HL-60/S4 treated with retinoic acid at 250 ng/mL for 4 days and 3 days (cell line): ENCODE data around the gene PAK1.
"Not testable (repeated sequence)": the region's sequence is repeated elsewhere in the genome, so short reads cannot be mapped to it uniquely, and the experiment has no call there.

ENCODE experiments used
- in situ Hi-C: fragments of 300-500 bp; cut with MboI; formaldehyde crosslinking; loops from 2 replicates; pipeline ENCODE4 v1.7.0; 2022; ENCODE audit warnings: low sequenced_read_pairs

The PAK1 gene

GRCh38 chr11:77473801-77474683, at the start of gene PAK1:
Gene PAK1, minus strand, starts transcription at chr11:77474094. Its CDS starts 81,574 bp downstream, at chr11:77392520.
- in situ Hi-C loops = no loop called here

- in situ Hi-C loops = no loop called here
Measured at GRCh38 chr11:77522215-77522614, 48.3 kb upstream of the PAK1 start.

- in situ Hi-C loops = no loop called here
Measured at GRCh38 chr11:77519847-77520246, 46.0 kb upstream of the PAK1 start.

GRCh38 chr11:77518471-77518870, 44.6 kb upstream of the PAK1 start:
- in situ Hi-C loops = no loop called here

GRCh38 chr11:77517753-77518152, 43.9 kb upstream of the PAK1 start:
- in situ Hi-C loops = no loop called here

- in situ Hi-C loops = no loop called here
Measured at GRCh38 chr11:77517226-77517625, 43.3 kb upstream of the PAK1 start.

- in situ Hi-C loops = no loop called here
Measured at GRCh38 chr11:77515483-77515882, 41.6 kb upstream of the PAK1 start.

- in situ Hi-C loops = no loop called here
Measured at GRCh38 chr11:77515063-77515462, 41.2 kb upstream of the PAK1 start.

GRCh38 chr11:77512092-77512491, 38.2 kb upstream of the PAK1 start:
- in situ Hi-C loops = no loop called here

- in situ Hi-C loops = no loop called here
Measured at GRCh38 chr11:77510851-77511250, 37.0 kb upstream of the PAK1 start.

- in situ Hi-C loops = no loop called here
Measured at GRCh38 chr11:77510095-77510494, 36.2 kb upstream of the PAK1 start.

GRCh38 chr11:77508019-77508418, 34.1 kb upstream of the PAK1 start:
- in situ Hi-C loops = no loop called here

- in situ Hi-C loops = no loop called here
Measured at GRCh38 chr11:77506857-77507256, 33.0 kb upstream of the PAK1 start.

- in situ Hi-C loops = no loop called here
Measured at GRCh38 chr11:77505956-77506355, 32.1 kb upstream of the PAK1 start.

GRCh38 chr11:77503006-77503405, 29.1 kb upstream of the PAK1 start:
- in situ Hi-C loops = no loop called here

GRCh38 chr11:77502346-77502905, 28.5 kb upstream of the PAK1 start:
- in situ Hi-C loops = no loop called here

- in situ Hi-C loops = no loop called here
Measured at GRCh38 chr11:77501758-77502157, 27.9 kb upstream of the PAK1 start.

- in situ Hi-C loops = no loop called here
Measured at GRCh38 chr11:77497368-77497767, 23.5 kb upstream of the PAK1 start.

GRCh38 chr11:77495526-77495925, 21.6 kb upstream of the PAK1 start:
- in situ Hi-C loops = no loop called here

- in situ Hi-C loops = not testable (repeated sequence)
Measured at GRCh38 chr11:77490035-77490434, 16.1 kb upstream of the PAK1 start.

GRCh38 chr11:77487790-77488189, 13.9 kb upstream of the PAK1 start:
- in situ Hi-C loops = no loop called here

GRCh38 chr11:77479746-77480352, 6.0 kb upstream of the PAK1 start:
- in situ Hi-C loops = no loop called here
